Naive thymus-derived CD4-positive, alpha-beta T cell (primary cell): ENCODE results near the gene HIC1. TPM values are rescaled to one million over a fixed set of nuclear protein-coding genes. Genes with fewer than 3 reads are reported as not detected.
A peak's percentile ranks its signal among the peaks of the same experiment; 100 is the strongest.

Source experiments
- ATAC-seq: fragments of 150-1000 bp; cut with Tn5 transposase; 2 replicates; pipeline ENCODE4 v1.10.0; 2021; ENCODE audit warnings: mild to moderate bottlenecking, moderate library complexity
- CTCF ChIA-PET: fragments of 350-600 bp; sonication (Branson Sonifier 250); formaldehyde crosslinking; loops from one replicate; lab custom pipeline; 2021; ENCODE audit warnings: antibody characterized with exemption; lab: Charles Lee
- POLR2A ChIA-PET: fragments of 350-600 bp; sonication (Branson Sonifier 250); formaldehyde crosslinking; loops from one replicate; lab custom pipeline; 2021; ENCODE audit warnings: antibody characterized with exemption, inconsistent platforms; lab: Charles Lee
- DNase-seq, 9 donors: peaks; one replicate each; pipeline versions ENCODE4 v3.0.0 to v3.0.0-alpha.2; 2020 to 2022; ENCODE audit warnings: mixed read lengths in 1 of 9
- H3K27ac ChIP-seq: one replicate; pipeline ENCODE4 v1.7.0; 2013; ENCODE audit warnings: mild to moderate bottlenecking, low read depth, low read length, moderate library complexity
- H3K27me3 ChIP-seq, 2 donors: one replicate each; pipeline ENCODE4 v1.7.0; 2013; ENCODE audit warnings: low read length in 2 of 2, mild to moderate bottlenecking in 2 of 2, moderate library complexity in 2 of 2; ENCODE audit not compliant: control insufficient read depth in 2 of 2, insufficient read depth in 2 of 2
- H3K36me3 ChIP-seq, 3 experiments: 1 replicate in 2 of 3; 2 replicates in 1 of 3; pipeline ENCODE4 v1.7.0; 2013; ENCODE audit warnings: low read length in 3 of 3, mild to moderate bottlenecking in 3 of 3, moderate library complexity in 1 of 3; ENCODE audit not compliant: insufficient read depth in 3 of 3, control insufficient read depth in 2 of 3
- H3K4me1 ChIP-seq, 2 donors: one replicate each; pipeline ENCODE4 v1.7.0; 2013; ENCODE audit warnings: low read length in 2 of 2, mild to moderate bottlenecking in 2 of 2, moderate library complexity in 1 of 2; ENCODE audit not compliant: control insufficient read depth in 2 of 2, insufficient read depth in 2 of 2
- H3K4me3 ChIP-seq: 2 replicates; pipeline ENCODE4 v1.7.0; 2013; ENCODE audit warnings: mild to moderate bottlenecking, low read length
- H3K9me3 ChIP-seq, 3 experiments: 1 replicate in 2 of 3; 2 replicates in 1 of 3; pipeline ENCODE4 v1.7.0; 2013; ENCODE audit warnings: low read length in 3 of 3; ENCODE audit not compliant: control insufficient read depth in 2 of 3
- H3K27ac Mint-ChIP-seq, 9 donors: one replicate each; pipeline ENCODE4 v1.8.0; 2020 to 2022; ENCODE audit warnings: mixed read lengths in 9 of 9, mild to moderate bottlenecking in 8 of 9, moderate library complexity in 5 of 9, inconsistent platforms in 2 of 9
- H3K27me3 Mint-ChIP-seq, 5 donors: one replicate each; pipeline ENCODE4 v1.8.0; 2021 to 2022; ENCODE audit warnings: mixed read lengths in 5 of 5, mild to moderate bottlenecking in 1 of 5
- H3K36me3 Mint-ChIP-seq, 5 donors: one replicate each; pipeline ENCODE4 v1.8.0; 2020 to 2022; ENCODE audit warnings: mixed read lengths in 5 of 5, mild to moderate bottlenecking in 3 of 5, inconsistent platforms in 1 of 5
- H3K4me1 Mint-ChIP-seq, 7 donors: one replicate each; pipeline ENCODE4 v1.8.0; 2020 to 2022; ENCODE audit warnings: mixed read lengths in 7 of 7, mild to moderate bottlenecking in 3 of 7, inconsistent platforms in 1 of 7
- H3K4me3 Mint-ChIP-seq, 10 donors: one replicate each; pipeline ENCODE4 v1.8.0; 2020 to 2022; ENCODE audit warnings: mild to moderate bottlenecking in 10 of 10, mixed read lengths in 10 of 10, moderate library complexity in 6 of 10, inconsistent platforms in 2 of 10
- H3K9me3 Mint-ChIP-seq, 11 donors: one replicate each; pipeline ENCODE4 v1.8.0; 2020 to 2022; ENCODE audit warnings: mixed read lengths in 11 of 11, mild to moderate bottlenecking in 4 of 11, inconsistent platforms in 1 of 11, moderate library complexity in 1 of 11
- intact Hi-C, 2 donors: fragments of 100-400 bp; cut with micrococcal nuclease; formaldehyde crosslinking; loops; one replicate each; pipeline ENCODE4 v1.15.1; 2023
- polyA plus RNA-seq, 2 donors: library from polyadenylated mRNA; unstranded; fragments of 300-500 nt; fragmentation: Illumina TruSeq; gene quantifications; one replicate each; pipeline ENCODE4 v1.2.3, GENCODE V29; 2021
- total RNA-seq, 6 experiments: library from RNA in 5 of 6; stranded (reverse) in 5 of 6; gene quantifications; 1 replicate in 5 of 6; 2 replicates in 1 of 6; pipeline ENCODE4 v1.2.3 and lab custom pipeline; 2021 to 2026

Gene HIC1
- total and polyA plus RNA-seq, 7 experiments from 2014 or later = 0.56 to 128 (median 1.7) TPM

DNA sequence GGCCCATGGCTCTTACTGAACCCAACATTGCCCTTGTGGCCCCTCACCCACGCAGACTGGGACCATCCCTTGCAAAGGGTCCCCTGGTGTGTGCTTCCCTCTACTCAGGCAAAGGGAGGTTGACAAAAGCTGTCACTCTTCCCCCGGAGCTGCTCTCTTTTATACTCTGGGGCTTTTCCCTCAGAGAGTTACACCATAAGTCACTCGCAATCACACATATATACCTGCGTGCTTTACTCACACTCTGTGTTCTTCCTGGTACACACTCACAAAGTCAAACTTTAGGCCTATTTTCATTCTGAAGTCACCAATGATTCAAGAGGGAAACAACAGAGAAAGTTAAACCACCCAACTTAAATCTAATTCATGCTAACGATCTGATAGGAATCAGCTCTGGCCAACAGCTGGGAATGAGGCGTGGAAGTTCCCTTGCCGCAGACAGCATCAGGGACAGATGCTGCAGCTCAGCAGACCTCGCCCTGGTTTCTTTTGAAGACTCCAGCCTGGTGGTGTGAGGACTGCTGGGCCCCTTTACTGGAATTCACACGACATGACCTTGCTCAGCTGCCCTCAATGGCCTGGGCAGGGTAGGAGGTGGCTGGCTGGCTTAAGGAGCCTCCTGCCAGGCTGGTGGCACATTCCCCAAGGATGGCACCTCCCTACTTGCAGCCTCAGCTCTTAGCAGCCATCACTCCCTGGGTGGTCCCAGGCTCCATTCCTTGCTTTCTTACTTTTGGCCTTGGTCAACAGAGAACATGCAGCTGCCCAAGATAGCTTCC is 27.3 kb downstream of the HIC1 start:
- Mint-ChIP-seq H3K27ac (peak overlapping the region in 1 of 9 donors; percentile 20), H3K27me3 (no peaks in the 10 kb centered on the region)
- CTCF ChIA-PET = interaction anchor here (0.5 to 1.0 kb wide), 2 partner anchors 28 to 430 kb away, joined by 3 to 4 read pairs; partner anchors contain the start of gene HIC1

DNA sequence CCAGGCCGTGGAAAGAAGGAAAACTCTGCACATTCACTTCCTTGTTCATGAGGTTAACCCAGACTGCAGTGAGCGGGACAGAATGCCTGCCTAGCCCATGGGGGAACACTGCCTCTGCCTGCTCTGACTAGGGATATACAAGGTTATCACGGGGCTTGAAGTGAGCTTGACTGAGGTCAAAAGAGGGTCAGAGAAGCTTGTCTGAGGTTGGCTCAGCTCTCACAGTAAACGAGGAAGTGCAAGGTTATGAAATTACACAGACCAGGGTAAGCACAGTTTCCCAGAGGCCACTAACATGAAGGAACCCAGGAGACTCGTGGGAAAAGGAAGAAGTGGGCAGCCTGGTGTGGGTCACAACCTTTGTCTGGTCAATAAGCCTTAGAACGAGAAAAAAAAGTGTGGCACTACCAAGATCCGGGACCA is 28.7 kb downstream of the HIC1 start:
- peaks cover 14 to 15% of the 10 kb centered on the region in 2 donors for H3K4me1 ChIP-seq
- H3K36me3 Mint-ChIP-seq = peaks cover 28 to 75% (median 40%) of the 10 kb centered on the region in 5 donors
- no peaks in the 10 kb centered on the region for H3K9me3 ChIP-seq
- H3K36me3 ChIP-seq = peaks cover 5 to 73% (median 11%) of the 10 kb centered on the region in 3 experiments
- H3K4me3 Mint-ChIP-seq = peak overlapping the region in 1 of 10 donors; percentile 23
- intact Hi-C loops = no loop called here
- ATAC-seq (peak; percentile 84), DNase-seq (no peak)
- no peaks in the 10 kb centered on the region for H3K27me3 Mint-ChIP-seq
- H3K27ac ChIP-seq = no peak overlapping the region
- ChIA-PET POLR2A (no interaction called here), CTCF (interaction anchor here (1.0 kb wide), 1 partner anchor 29 kb away, joined by 3 read pairs; the partner anchor contains the start of gene HIC1)
- H3K27ac Mint-ChIP-seq = peak overlapping the region in 3 of 9 donors; percentile 27 to 57 (median 40)
- H3K4me1 Mint-ChIP-seq = peaks cover 12 to 65% (median 24%) of the 10 kb centered on the region in 7 donors
- H3K4me3 ChIP-seq = no peak overlapping the region
- no peaks in the 10 kb centered on the region for H3K27me3 ChIP-seq
- no peaks in the 10 kb centered on the region for H3K9me3 Mint-ChIP-seq

More for the DNA sequence above, 27.3 kb downstream of the HIC1 start:
- H3K4me1 ChIP-seq = peaks cover under 1% of the 10 kb centered on the region in 2 donors
- intact Hi-C loops = no loop called here
- ATAC-seq (no peak), DNase-seq (no peak)
- POLR2A ChIA-PET = interaction anchor here (0.6 kb wide), 1 partner anchor 185 kb away, joined by 3 read pairs; no protein-coding TSS in a partner anchor
- Mint-ChIP-seq H3K4me1 (peaks cover 0 to 53% (median 10%) of the 10 kb centered on the region in 7 donors), H3K36me3 (peaks cover 33 to 87% (median 52%) of the 10 kb centered on the region in 5 donors), H3K9me3 (no peaks in the 10 kb centered on the region), H3K4me3 (no peak overlapping the region)
- no peak overlapping the region for H3K27ac ChIP-seq
- H3K9me3 ChIP-seq = no peaks in the 10 kb centered on the region
- H3K36me3 ChIP-seq = peaks cover 5 to 87% (median 11%) of the 10 kb centered on the region in 3 experiments
- H3K27me3 ChIP-seq = no peaks in the 10 kb centered on the region
- no peak overlapping the region for H3K4me3 ChIP-seq

DNA sequence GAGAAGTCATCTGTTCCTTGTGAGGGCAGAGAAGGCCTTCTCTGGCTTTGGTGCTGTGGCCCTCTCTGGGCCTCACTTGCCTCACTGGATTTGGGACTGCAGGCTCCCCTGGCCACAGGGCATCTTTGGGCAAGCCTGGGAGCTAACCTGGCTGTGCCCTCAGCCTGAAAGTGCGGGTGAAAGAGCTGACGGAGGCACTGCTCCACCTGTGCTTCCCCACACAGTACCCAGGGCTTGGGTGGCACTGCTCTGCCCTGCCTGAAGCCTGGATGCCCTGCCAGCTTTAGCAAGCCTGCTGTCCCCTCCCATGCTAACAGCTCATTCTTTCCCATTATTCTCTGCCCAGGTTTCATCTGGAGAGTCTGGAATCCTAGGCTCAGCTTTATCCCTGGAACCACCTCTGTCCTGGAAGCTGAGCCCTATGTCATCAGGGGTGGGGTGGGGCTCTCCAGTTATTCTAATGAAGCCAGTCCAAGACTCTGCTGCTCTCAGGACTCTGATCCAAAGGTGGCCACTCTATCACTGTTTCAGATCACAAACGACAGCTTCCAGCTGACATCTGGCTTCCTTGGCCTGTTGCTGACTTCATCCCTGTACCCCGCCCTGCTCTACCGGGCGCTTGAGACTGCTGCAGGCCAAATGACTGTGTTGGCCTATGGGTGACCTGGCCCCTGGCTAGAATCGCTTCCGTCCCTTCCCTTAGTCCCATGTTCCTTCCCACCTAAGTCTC is 29.3 kb downstream of the HIC1 start:
- peaks cover 24 to 69% (median 36%) of the 10 kb centered on the region in 5 donors for H3K36me3 Mint-ChIP-seq
- Histone ChIP-seq H3K4me1 (peaks cover 20% of the 10 kb centered on the region in 2 donors), H3K36me3 (peaks cover 5 to 67% (median 11%) of the 10 kb centered on the region in 3 experiments)

DNA sequence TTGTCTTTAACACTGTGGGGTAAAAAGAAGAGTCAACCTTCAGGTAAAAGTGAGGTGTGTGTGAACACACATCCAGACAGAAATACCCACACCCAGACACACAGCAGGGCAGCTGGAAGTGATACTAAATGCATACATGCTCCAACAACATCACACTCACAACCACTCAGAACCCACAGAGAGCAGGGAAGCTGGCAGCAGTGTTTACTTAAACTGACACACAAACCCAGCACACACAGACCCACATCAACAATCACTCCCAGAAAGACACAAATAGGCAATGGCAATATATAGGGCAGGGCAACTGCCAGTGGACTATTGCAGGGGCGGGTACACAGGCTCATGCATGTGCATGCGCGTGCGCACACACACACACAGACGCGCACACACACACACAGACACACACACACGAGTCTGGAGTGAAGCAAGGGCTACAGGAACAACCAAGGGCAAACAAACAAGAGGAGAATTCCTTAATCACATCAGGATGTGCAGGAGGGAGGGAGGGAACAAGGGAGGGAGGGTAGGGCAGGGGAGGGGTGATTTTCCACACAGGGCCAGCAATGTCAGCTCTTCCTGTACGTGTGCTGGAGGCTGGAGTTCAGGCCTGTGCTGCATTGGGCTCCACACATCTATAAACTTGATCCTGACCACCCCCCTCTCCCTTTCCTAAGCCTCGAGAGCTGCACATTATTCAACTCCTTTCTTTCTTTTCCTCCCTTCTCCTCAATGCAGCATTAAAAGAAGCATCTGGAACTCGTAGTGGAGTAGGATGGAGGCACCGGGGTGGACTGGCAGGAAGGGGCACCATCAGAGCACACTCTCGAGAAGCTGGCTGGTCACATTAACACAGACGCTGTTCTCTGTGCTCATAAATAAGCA is 30.1 kb downstream of the HIC1 start:
- H3K36me3 ChIP-seq = peaks cover 5 to 62% (median 11%) of the 10 kb centered on the region in 3 experiments
- Mint-ChIP-seq H3K36me3 (peaks cover 20 to 62% (median 31%) of the 10 kb centered on the region in 5 donors), H3K27me3 (no peaks in the 10 kb centered on the region), H3K4me1 (peaks cover 26 to 79% (median 38%) of the 10 kb centered on the region in 7 donors), H3K9me3 (no peaks in the 10 kb centered on the region), H3K27ac (peak overlapping the region in 4 of 9 donors; percentile 37 to 72 (median 60)), H3K4me3 (peak overlapping the region in 1 of 10 donors; percentile 6)
- no peaks in the 10 kb centered on the region for H3K9me3 ChIP-seq
- DNase-seq (no peak), ATAC-seq (no peak)
- no peak overlapping the region for H3K4me3 ChIP-seq
- intact Hi-C loops = no loop called here
- no peak overlapping the region for H3K27ac ChIP-seq
- POLR2A ChIA-PET = no interaction called here
- peaks cover 22% of the 10 kb centered on the region in 2 donors for H3K4me1 ChIP-seq
- no peaks in the 10 kb centered on the region for H3K27me3 ChIP-seq
- CTCF ChIA-PET = no interaction called here

More for the DNA sequence above, 29.3 kb downstream of the HIC1 start:
- H3K27me3 Mint-ChIP-seq = no peaks in the 10 kb centered on the region
- no peaks in the 10 kb centered on the region for H3K9me3 Mint-ChIP-seq
- peak overlapping the region in 1 of 10 donors; percentile 6 for H3K4me3 Mint-ChIP-seq
- H3K27ac Mint-ChIP-seq = peak overlapping the region in 4 of 9 donors; percentile 27 to 64 (median 47)
- DNase-seq = no peak
- intact Hi-C loops = no loop called here
- no peak for ATAC-seq
- H3K9me3 ChIP-seq = no peaks in the 10 kb centered on the region
- peaks cover 18 to 71% (median 30%) of the 10 kb centered on the region in 7 donors for H3K4me1 Mint-ChIP-seq
- no peak overlapping the region for H3K27ac ChIP-seq
- ChIA-PET POLR2A (no interaction called here), CTCF (interaction anchor here (0.5 kb wide), 1 partner anchor 163 kb away, joined by 3 read pairs; no protein-coding TSS in a partner anchor)
- H3K27me3 ChIP-seq = no peaks in the 10 kb centered on the region
- no peak overlapping the region for H3K4me3 ChIP-seq

DNA sequence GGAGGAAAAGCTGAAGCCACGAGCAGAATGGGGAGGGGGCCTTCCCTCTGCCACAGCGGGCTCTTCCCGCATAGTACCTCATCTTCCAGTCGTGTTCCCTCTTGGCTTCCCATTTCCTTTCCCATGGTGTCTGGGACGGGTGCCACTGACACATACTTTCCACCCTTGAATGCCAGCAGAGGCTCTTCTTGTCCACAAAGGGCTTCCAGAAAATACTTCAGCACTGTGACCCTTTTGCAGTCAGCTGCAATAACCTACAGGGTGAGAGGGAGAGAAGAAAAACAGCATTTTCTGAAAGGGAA is 30.7 kb downstream of the HIC1 start:
- Mint-ChIP-seq H3K27me3 (no peaks in the 10 kb centered on the region), H3K9me3 (no peaks in the 10 kb centered on the region), H3K4me1 (peaks cover 32 to 85% (median 43%) of the 10 kb centered on the region in 7 donors), H3K4me3 (peak overlapping the region in 1 of 10 donors; percentile 2), H3K36me3 (peaks cover 20 to 58% (median 31%) of the 10 kb centered on the region in 5 donors), H3K27ac (peak overlapping the region in 3 of 9 donors; percentile 37 to 49 (median 47))
- DNase-seq (no peak), ATAC-seq (no peak)
- peaks cover 26 to 28% of the 10 kb centered on the region in 2 donors for H3K4me1 ChIP-seq
- H3K27ac ChIP-seq = no peak overlapping the region
- intact Hi-C loops = no loop called here
- peaks cover 5 to 60% (median 11%) of the 10 kb centered on the region in 3 experiments for H3K36me3 ChIP-seq
- no peaks in the 10 kb centered on the region for H3K27me3 ChIP-seq
- no peaks in the 10 kb centered on the region for H3K9me3 ChIP-seq
- CTCF ChIA-PET = no interaction called here
- POLR2A ChIA-PET = no interaction called here
- H3K4me3 ChIP-seq = no peak overlapping the region

DNA sequence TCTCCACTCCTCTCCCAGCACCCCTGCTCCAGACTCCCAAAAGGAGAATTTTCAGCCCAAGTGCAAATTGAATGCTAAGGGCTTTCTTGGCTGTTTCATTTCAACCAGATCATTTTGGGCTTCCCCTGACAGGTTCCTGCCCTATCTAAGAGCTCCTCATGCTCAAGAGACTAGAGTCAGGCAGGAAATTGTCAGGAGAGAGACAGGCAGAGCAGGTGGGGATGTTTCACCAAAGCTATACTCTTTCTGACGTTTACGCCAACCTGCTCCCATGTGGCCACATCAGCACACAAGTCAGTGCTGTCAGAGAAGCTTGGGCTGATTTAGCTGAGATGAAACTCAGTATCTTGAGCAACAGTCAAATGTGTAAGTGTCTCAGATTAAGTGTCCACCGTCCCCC is 31.4 kb downstream of the HIC1 start:
- Histone ChIP-seq H3K36me3 (peaks cover under 1 to 53% (median 6%) of the 10 kb centered on the region in 3 experiments), H3K27ac (no peak overlapping the region), H3K4me3 (no peak overlapping the region), H3K27me3 (no peaks in the 10 kb centered on the region), H3K9me3 (no peaks in the 10 kb centered on the region), H3K4me1 (peaks cover 28 to 30% of the 10 kb centered on the region in 2 donors)
- CTCF ChIA-PET = no interaction called here
- Mint-ChIP-seq H3K9me3 (no peaks in the 10 kb centered on the region), H3K27me3 (no peaks in the 10 kb centered on the region), H3K4me1 (peaks cover 39 to 85% (median 46%) of the 10 kb centered on the region in 7 donors), H3K27ac (peak overlapping the region in 2 of 9 donors; percentile 16 to 47), H3K36me3 (peaks cover 20 to 52% (median 28%) of the 10 kb centered on the region in 5 donors), H3K4me3 (peak overlapping the region in 3 of 10 donors; percentile 13 to 75 (median 14))
- POLR2A ChIA-PET = no interaction called here
- no peak for ATAC-seq
- intact Hi-C loops = no loop called here
- DNase-seq = no peak
